Effector memory CD4-positive, alpha-beta T cell (primary cell): Measurements from ENCODE around the gene MARCHF9.
A peak's percentile ranks its signal among the peaks of the same experiment; 100 is the strongest.

ENCODE experiments used
- DNase-seq, 3 donors: peaks; one replicate each; pipeline ENCODE4 v3.0.0-alpha.2; 2020
- H3K27ac ChIP-seq: 2 replicates; pipeline ENCODE4 v1.7.0; 2013; ENCODE audit warnings: mild to moderate bottlenecking, low read length, moderate library complexity; ENCODE audit not compliant: insufficient read depth, poor library complexity, severe bottlenecking
- H3K27me3 ChIP-seq: replicated peaks from 2 replicates; pipeline ENCODE4 v1.7.0; 2013; ENCODE audit warnings: mild to moderate bottlenecking, low read length; ENCODE audit not compliant: insufficient read depth, control insufficient read depth, poor library complexity, severe bottlenecking
- H3K36me3 ChIP-seq: 2 replicates; pipeline ENCODE4 v1.7.0; 2013; ENCODE audit warnings: mild to moderate bottlenecking, low read length, moderate library complexity; ENCODE audit not compliant: control insufficient read depth, insufficient read depth
- H3K4me1 ChIP-seq: 2 replicates; pipeline ENCODE4 v1.7.0; 2013; ENCODE audit warnings: low read length, mild to moderate bottlenecking; ENCODE audit not compliant: control insufficient read depth, insufficient read depth, poor library complexity, severe bottlenecking
- H3K4me3 ChIP-seq: 2 replicates; pipeline ENCODE4 v1.7.0; 2013; ENCODE audit warnings: low read length, low read depth, mild to moderate bottlenecking; ENCODE audit not compliant: insufficient read depth, poor library complexity, severe bottlenecking
- H3K9me3 ChIP-seq: 2 replicates; pipeline ENCODE4 v1.7.0; 2013; ENCODE audit warnings: mild to moderate bottlenecking, low read length, moderate library complexity; ENCODE audit not compliant: control insufficient read depth

The MARCHF9 gene

GRCh38 chr12:57744194-57744776 is 10.6 kb upstream of the MARCHF9 start:
- Histone ChIP-seq H3K9me3 (no peaks in the 10 kb centered on the region), H3K27me3 (no peaks in the 10 kb centered on the region), H3K4me1 (peaks cover 44% of the 10 kb centered on the region), H3K36me3 (peaks cover 27% of the 10 kb centered on the region), H3K27ac (peak overlapping the region; percentile 93), H3K4me3 (peak overlapping the region; percentile 89)
- DNase-seq: peak in 2 of 3 donors; percentile 60 to 69

DNA sequence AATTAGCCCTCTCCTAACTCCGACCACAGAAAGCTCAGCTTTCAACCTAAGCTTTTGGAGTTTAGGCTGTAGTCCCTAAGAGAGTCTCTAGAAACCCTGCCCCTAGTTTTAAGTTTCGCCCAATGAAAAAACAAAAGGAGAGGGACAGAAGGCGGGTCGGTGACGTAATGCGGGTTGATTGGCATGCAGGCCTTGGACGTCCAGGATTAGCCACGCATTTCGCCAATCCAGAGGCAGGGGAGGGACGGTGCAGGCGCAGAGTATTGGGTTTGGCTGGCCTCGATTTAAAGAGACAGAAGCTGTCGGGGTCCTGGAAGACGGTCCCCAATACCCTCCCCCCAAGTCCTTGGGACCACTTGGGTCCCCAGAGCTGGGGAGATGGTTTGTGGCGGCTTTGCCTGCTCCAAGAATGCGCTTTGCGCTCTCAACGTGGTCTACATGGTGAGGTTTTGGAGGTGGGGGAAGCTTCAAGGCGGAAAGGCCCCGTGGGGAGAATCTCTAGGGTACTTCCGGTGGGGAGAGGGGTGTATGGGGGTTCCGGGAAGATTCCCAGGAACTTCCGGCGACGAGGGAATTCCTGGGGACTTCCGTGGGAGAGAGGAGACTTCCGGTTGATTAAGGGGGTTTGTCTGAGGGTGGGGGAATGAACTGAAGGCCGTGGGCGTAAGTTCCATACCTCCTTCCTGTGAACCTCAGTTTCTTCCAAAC is 10.0 kb upstream of the MARCHF9 start, which contains the start of gene TSPAN31:
Gene TSPAN31, plus strand, starts transcription at position 263 of the 708 bp plus-strand sequence. Its CDS starts 116 bp downstream, at position 379.
- H3K36me3 ChIP-seq: peaks cover 24% of the 10 kb centered on the region
- DNase-seq: peak; percentile 86 to 93 (median 91)
- H3K27ac ChIP-seq: peak within 1 kb of the TSS; percentile 93
- peak within 1 kb of the TSS; percentile 89 for H3K4me3 ChIP-seq
- H3K27me3 ChIP-seq: no peaks in the 10 kb centered on the region
- H3K9me3 ChIP-seq: no peaks in the 10 kb centered on the region
- peaks cover 37% of the 10 kb centered on the region for H3K4me1 ChIP-seq

DNA sequence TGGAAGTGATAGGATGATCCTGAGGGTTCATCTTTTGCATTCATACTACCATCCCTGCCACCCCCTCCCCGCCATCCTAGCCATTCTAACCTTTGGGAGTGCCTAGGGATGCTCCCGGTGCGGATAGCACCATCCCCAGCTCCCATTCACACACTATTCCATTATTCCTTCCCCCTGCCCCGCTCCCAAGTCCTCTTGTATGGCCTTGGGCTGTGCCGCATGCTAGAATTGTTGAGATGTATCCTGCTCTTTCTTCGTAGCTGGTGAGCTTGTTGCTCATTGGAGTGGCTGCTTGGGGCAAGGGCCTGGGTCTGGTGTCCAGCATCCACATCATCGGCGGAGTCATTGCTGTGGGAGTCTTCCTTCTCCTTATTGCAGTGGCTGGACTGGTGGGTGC is 9.4 kb upstream of the MARCHF9 start:
- Histone ChIP-seq H3K9me3 (no peaks in the 10 kb centered on the region), H3K4me3 (peak overlapping the region; percentile 89), H3K27me3 (no peaks in the 10 kb centered on the region), H3K27ac (peak overlapping the region; percentile 93), H3K36me3 (peaks cover 24% of the 10 kb centered on the region), H3K4me1 (peaks cover 32% of the 10 kb centered on the region)
- DNase-seq: no peak

- no peak for DNase-seq
- H3K9me3 ChIP-seq: no peaks in the 10 kb centered on the region
- H3K36me3 ChIP-seq: peaks cover 26% of the 10 kb centered on the region
- no peak overlapping the region for H3K4me3 ChIP-seq
- peak overlapping the region; percentile 93 for H3K27ac ChIP-seq
- H3K4me1 ChIP-seq: peaks cover 29% of the 10 kb centered on the region
- no peaks in the 10 kb centered on the region for H3K27me3 ChIP-seq
These were observed 8.9 kb upstream of the MARCHF9 start for GRCh38 chr12:57746025-57746424.

- Histone ChIP-seq H3K9me3 (no peaks in the 10 kb centered on the region), H3K27ac (no peak overlapping the region), H3K36me3 (peaks cover 26% of the 10 kb centered on the region), H3K27me3 (no peaks in the 10 kb centered on the region), H3K4me3 (no peak overlapping the region), H3K4me1 (peaks cover 28% of the 10 kb centered on the region)
- no peak for DNase-seq
These were observed 5.8 kb upstream of the MARCHF9 start for GRCh38 chr12:57749061-57749460.

- H3K27me3 ChIP-seq: no peaks in the 10 kb centered on the region
- H3K4me1 ChIP-seq: peaks cover 27% of the 10 kb centered on the region
- peaks cover 26% of the 10 kb centered on the region for H3K36me3 ChIP-seq
- DNase-seq: no peak
- H3K9me3 ChIP-seq: no peaks in the 10 kb centered on the region
- peak overlapping the region; percentile 79 for H3K27ac ChIP-seq
- no peak overlapping the region for H3K4me3 ChIP-seq
These were observed 4.1 kb upstream of the MARCHF9 start for GRCh38 chr12:57750561-57751431.

GRCh38 chr12:57751432-57751787 is 3.5 kb upstream of the MARCHF9 start:
- Histone ChIP-seq H3K27me3 (no peaks in the 10 kb centered on the region), H3K36me3 (peaks cover 26% of the 10 kb centered on the region), H3K4me3 (peak overlapping the region; percentile 60), H3K27ac (peak overlapping the region; percentile 79), H3K9me3 (no peaks in the 10 kb centered on the region), H3K4me1 (peaks cover 33% of the 10 kb centered on the region)
- no peak for DNase-seq

DNA sequence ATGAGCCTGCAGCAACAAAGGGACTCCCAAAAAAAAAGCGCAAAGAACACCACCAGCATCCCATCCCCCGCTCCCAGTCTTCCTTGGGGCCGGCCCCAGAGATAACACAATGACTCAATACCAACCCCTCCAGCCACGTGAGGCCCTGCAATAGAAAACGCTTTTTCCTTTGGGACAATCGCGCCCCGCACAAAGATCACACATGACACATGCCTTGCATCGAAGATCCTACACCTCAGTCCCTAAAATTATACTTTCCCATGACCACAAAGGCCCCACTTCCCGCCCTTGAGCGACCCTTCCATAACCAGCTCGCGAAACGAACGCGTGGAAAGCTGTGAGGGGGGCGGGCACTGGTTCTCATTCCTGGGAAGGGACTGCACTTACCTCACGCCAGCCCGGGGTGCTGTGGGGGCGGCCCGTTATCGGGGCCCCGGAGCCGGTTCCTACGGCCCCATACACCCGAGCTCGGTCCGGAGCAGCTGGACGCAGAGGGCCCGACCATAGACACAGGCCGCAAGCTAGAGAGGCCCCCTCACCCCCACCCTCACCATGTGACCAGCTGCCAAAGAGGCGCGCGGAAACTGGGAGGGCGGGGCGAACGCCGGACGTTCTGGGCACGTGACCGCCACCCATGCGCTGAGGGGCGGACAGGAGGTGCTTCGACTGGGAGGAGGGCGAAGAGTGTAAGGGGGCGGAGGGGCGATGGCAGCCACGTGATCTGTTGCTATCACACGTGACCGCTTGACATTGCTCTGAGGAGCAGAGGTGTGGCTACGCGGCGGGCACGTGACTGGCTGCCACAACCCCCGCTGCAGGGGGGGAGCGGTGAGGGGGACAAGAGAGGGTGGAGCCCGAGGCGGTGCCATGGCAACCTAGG is 2.9 kb upstream of the MARCHF9 start, which contains the start of gene CDK4:
Gene CDK4, minus strand, starts transcription at position 523 of the 880 bp plus-strand sequence. CDS start 593 bp downstream, outside the sequence.
- H3K27me3 ChIP-seq: no peaks in the 10 kb centered on the region
- peak; percentile 98 to 100 (median 99) for DNase-seq
- no peaks in the 10 kb centered on the region for H3K9me3 ChIP-seq
- H3K36me3 ChIP-seq: peaks cover 20% of the 10 kb centered on the region
- peak within 1 kb of the TSS; percentile 80 for H3K27ac ChIP-seq
- H3K4me3 ChIP-seq: peak within 1 kb of the TSS; percentile 60
- H3K4me1 ChIP-seq: peaks cover 39% of the 10 kb centered on the region

- Histone ChIP-seq H3K4me1 (peaks cover 41% of the 10 kb centered on the region), H3K27me3 (no peaks in the 10 kb centered on the region), H3K27ac (peak overlapping the region; percentile 80), H3K4me3 (peak overlapping the region; percentile 3), H3K36me3 (peaks cover 16% of the 10 kb centered on the region), H3K9me3 (no peaks in the 10 kb centered on the region)
- no peak for DNase-seq
These were observed 2.3 kb upstream of the MARCHF9 start for GRCh38 chr12:57752668-57753000.
